NOMO-1 treated with DMSO at 0.1 percent for 48 hours (cell line): ENCODE data around the gene DSTYK.
A peak's percentile ranks its signal among the peaks of the same experiment; 100 is the strongest.
"Not testable (repeated sequence)": the region's sequence is repeated elsewhere in the genome, so short reads cannot be mapped to it uniquely, and the experiment has no call there.

ENCODE experiments used
- DNase-seq: peaks from one replicate; lab custom pipeline; 2025; ENCODE audit not compliant: unreplicated experiment; lab: John Stamatoyannopoulos, UW

The DSTYK gene

DNA sequence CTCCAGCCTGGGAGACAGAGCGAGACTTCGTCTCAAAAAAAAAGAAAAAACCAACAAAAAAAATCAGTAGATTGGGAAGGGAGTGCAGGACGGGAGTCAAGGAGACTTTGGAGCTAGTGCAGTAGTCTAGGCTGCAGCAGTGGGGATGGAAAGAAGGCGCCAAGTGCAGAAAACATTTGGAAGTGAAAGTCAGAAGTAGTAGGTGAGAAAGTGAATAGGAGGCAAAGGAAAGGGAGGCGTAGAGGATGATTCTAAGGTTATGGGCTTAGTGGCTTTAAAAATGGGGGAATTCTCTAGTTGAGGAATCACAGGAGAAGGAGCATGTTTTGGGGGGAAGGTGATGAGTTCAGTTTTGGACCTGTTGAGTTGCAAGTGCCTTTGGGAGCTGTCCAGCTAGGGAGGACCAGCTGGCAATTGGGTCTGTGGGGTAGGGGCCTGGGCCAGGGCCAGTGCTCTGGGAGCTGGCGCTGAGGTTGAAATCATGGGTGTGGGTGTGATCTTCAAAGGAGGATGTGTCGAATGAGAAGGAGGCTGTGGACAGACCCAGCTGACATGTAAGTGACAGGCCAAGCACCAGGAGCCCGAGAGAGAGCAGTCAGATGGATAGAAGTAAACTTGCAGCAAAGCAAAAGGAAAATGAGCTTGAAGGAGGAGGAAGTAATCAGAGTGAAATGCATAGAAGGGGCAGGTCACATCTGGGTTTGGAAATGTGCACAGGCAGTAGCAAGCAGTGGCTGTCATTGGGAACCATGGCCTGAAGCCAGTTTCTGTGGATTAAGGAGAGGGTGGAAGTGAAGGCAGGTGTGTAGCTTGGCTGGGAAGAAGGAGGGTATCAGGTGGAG is 32.1 kb upstream of the DSTYK start:
- no peak for DNase-seq

GRCh38 chr1:205241366-205242030 is 30.0 kb upstream of the DSTYK start:
- no peak for DNase-seq

- no peak for DNase-seq
Observed at GRCh38 chr1:205240569-205240968, 29.1 kb upstream of the DSTYK start.

- DNase-seq, result no peak
Observed at GRCh38 chr1:205240118-205240517, 28.6 kb upstream of the DSTYK start.

DNA sequence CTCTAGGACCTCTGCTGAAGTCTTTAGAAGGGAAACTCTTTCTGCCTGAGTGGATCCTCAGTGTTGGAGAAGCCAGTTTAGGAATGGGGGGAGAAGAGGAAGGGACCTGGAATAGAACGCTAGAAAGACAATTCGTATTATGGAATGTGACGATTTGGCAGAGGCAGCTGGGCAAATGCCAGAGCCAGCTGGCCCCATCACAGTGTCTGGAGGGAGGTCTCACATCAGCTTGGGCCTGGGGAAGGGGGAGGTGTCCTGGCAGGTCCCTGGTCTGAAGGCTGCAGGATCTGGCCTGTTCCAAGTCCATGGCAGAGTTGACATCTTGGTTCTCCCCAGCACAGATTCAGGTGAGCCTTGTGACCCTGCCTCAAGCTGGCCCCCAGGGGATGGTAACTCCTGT is 27.6 kb upstream of the DSTYK start:
- DNase-seq, result no peak

- peak; percentile 12 for DNase-seq
Observed at GRCh38 chr1:205237526-205238484, 26.3 kb upstream of the DSTYK start.

DNA sequence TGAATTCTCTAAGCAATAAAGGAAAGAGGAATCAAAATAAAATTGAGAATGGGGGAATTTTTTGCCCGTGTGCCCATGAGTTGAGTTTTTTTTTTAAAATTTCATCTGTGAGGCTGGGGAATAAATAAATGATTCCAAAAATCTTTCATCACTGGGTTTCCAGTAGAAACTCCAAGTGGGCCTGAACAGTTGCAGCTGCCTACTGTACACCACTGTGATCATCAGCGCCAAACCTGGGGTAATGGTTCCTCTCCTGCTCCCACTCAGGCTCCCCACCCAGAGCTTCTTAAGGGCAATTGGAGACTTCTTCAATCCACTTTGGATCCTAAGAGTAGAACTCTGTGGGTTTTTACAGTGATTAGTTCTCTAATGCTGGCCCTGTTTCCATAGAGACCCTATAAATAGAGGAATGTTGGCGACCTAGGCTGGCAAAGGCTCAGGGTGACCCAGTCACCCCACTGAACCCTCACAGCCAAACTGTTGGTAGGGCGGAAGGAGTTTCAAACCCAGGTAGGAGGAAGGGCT is 25.5 kb upstream of the DSTYK start:
- no peak for DNase-seq

DNA sequence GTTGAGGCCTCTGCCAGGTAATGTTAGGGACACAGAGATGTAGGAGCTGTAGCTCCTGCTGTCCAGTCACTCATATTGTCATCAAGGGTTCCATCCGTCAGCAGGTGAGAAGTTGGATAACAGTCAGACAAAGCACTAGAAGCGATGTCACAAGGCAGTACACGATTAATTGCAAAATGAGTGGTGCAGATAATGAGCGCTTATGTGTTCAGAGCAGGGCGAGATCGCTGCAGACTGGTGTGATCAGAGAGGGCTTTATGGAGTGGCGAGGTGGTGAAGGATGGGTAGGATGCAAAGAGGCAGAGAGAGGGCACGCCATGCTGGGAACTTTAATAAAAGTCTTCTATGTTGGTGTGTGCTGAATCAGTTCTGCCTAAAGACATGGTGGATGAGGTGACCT is 25.0 kb upstream of the DSTYK start:
- DNase-seq, result no peak

DNA sequence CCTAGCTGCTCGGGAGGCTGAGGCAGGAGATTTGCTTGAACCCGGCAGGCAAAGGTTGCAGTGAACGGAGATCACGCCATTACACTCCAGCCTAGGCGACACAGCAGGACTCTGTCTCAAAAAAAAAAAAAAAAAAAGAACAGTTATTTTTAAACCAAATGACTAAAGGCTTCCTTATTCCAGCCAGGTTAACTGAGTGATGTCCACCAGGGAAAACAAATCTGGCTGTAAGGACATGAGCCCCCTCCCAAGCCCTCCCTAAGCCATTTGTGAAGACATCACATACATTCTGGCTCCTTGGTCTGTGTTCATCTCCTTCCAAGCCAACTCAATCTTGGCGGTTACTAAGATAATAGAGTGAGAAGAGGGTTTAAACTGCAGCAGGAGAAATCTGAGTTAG is 24.4 kb upstream of the DSTYK start:
- no peak for DNase-seq

DNA sequence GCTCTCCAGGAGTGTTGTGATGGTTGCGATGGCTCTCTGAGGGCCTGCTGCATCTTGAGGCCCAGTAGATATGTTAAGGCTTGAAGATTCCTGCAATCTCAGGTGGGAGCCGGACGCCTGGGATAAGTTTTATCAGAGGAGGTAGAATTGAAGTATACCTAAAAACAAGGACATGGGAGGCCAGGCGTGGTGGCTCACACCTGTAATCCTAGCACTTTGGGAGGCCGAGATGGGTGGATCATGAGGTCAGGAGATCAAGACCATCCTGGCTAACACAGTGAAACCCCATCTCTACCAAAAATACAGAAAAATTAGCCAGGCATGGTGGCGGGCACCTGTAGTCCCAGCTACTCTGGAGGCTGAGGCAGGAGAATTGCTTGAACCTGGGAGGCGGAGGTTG is 22.5 kb upstream of the DSTYK start:
- not testable (repeated sequence) for DNase-seq

- DNase-seq, result no peak
Observed at GRCh38 chr1:205232945-205233397, 21.5 kb upstream of the DSTYK start.

DNA sequence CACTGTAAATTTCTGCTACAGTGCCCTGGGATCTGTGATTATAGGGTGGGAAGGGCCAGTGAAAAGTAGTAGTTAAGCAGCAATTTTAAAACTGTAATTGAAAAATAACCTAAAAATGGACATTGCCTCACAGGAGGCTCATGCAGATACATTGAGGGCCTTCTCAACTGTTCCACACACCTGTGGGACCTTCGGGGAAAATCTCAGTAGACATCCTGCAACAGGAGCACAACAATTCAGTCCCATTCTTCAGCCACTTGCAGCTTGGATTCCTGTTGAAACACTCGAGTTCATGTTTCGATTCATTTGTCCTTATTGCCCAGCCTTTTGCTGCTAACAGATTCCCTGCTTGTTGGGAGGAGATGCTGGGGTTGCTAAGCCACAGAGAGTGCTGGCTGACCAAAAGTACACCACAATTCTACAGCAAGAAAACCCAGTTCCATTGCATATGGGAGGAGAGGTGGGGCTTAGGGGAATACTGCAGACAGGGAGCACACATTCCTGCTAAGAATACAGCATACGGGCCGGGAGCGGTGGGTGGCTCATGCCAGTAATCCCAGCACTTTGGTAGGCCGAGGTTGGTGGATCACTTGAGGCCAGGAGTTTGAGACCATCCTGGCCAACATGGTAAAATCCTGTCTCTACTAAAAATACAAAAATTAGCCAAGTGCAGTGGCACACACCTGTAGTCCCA is 20.8 kb upstream of the DSTYK start:
- DNase-seq, result no peak

- DNase-seq, result no peak
Observed at GRCh38 chr1:205230982-205231381, 19.5 kb upstream of the DSTYK start.

DNA sequence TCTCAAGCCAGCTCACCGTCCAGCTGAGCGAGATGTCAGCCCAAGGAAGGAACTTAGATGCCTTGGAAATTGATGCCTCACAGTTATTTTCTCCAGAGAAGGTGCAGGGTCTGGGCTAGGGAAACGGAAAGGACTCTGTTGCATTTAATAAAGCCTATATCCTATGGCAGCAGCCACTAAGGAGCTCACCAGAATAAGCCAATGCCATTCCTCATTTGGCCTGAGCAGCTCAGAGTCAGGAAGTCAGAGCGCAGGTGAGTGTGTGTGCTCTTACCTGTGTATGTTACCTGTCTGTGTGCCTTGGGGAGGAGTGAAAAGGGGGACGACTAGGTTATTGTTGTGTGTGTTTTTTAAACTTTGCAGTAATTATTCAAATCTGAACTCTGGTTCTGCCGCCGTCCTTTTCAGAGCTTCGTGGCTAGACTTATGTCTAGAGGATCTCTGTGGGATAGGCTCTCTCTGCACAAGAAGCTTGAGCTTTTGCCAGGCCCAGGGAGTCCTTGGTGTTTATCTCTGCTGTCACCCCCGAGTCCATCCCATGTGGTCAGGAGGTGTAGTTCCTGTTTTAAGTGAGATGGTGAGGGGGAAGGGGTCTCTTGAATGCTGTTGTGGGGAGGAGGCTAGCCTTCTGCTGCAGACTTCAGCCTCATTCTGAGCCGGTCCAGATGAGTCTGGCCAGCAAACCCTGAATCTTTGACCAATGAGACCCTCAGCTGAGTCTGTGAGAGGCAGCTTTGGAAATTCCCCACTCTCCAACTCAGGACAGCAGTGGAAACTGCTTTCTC is 18.6 kb upstream of the DSTYK start:
- no peak for DNase-seq

GRCh38 chr1:205229399-205229871 is 17.9 kb upstream of the DSTYK start:
- peak; percentile 40 for DNase-seq

GRCh38 chr1:205228093-205228521 is 16.6 kb upstream of the DSTYK start:
- DNase-seq, result no peak

- DNase-seq, result peak; percentile 80
Observed at GRCh38 chr1:205227584-205228013, 16.1 kb upstream of the DSTYK start, which contains the start of gene TMCC2. Gene TMCC2 (plus strand): TSS chr1:205227946. CDS start chr1:205228565, 619 bp downstream.

GRCh38 chr1:205226868-205227583 is 15.5 kb upstream of the DSTYK start:
- no peak for DNase-seq
